Measurements from ENCODE around the gene TMEM9B.
"Not testable (repeated sequence)": the region's sequence is repeated elsewhere in the genome, so short reads cannot be mapped to it uniquely, and the experiment has no call there.

Gene TMEM9B

DNA sequence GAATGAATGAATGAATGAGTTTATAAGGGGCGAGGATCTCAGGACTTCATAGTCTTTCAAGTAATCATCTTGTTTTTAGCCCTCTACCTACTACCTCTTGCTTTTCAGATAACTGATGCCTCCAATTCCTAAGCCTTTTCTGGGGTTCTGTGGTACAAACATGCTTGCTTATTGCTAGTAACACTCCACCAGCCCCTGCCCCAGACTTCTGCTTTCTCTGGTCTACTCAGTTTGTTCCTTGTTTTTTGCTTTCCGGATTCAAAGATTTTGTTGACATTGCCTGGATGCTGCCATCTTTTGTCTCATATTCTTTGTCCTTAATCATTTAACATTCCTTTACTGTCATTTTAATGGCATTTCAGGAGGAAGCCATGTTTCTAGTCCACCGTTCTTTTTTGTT lies 8.9 kb upstream of the TMEM9B start:
- DNase-seq (ENCODE audit: low spot score), result no peak

- DNase-seq (ENCODE audit: low spot score), result no peak
These were observed 7.7 kb upstream of the TMEM9B start for GRCh38 chr11:8971924-8972316.

GRCh38 chr11:8971196-8971923 lies 7.1 kb upstream of the TMEM9B start:
- no peak for DNase-seq (ENCODE audit: low spot score)

DNA sequence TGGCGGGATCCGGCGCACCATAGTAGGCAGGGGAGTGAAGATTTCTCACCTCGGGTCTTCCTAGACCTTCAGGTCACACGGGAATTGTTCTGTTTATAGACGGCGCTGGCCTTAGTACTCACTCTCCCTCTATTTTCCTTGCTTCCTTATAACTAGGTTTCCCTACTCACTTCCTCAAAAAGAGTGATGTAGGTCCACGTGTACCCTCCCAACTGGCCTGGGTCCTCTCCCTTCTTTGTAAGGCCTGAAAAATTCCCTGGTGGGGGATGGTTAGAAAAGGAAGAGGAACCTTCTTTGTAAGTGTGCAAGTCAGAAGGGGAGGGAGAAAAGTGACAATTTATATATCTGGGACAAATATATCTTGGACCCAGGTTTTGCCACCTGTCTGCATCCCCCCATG lies 2.9 kb upstream of the TMEM9B start:
- no peak for DNase-seq (ENCODE audit: low spot score)

GRCh38 chr11:8963569-8964323 lies 496 bp downstream of the TMEM9B start:
- peak; percentile 82 for DNase-seq (ENCODE audit: low spot score)

- peak; percentile 20 for DNase-seq (ENCODE audit: low spot score)
These were observed 1.4 kb downstream of the TMEM9B start for GRCh38 chr11:8962841-8963240.

GRCh38 chr11:8961401-8961800 lies 2.8 kb downstream of the TMEM9B start:
- no peak for DNase-seq (ENCODE audit: low spot score)

DNA sequence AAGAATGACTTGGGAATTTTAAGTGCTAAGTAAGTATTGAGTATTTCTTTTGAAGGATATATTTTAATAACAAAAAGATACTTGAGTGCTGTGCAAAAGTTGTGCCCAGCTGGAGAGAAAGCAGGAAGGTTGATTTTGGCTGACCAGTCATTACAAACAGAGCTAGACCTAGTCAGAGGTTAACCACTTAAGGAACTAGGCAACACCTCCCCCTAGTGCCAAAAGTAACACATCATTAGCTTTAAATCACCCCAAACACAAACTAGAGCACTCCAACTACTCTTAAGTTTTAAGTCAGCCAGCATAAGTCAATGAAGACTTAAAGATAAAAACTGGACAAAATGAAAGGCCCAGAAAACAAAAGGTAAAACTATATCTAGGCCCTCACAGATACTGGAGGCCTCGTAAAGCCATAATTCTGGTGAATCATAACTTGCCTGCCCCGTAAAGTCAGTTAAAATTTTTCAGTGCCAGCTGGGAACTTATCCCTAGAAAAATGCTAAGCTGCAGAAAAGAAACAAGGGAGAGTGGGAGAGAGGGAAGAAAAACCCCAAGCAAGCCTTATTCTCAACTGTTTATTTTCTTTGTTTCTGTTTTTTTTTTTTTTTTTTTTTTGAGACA lies 4.6 kb downstream of the TMEM9B start:
- DNase-seq (ENCODE audit: low spot score), result peak; percentile 85

DNA sequence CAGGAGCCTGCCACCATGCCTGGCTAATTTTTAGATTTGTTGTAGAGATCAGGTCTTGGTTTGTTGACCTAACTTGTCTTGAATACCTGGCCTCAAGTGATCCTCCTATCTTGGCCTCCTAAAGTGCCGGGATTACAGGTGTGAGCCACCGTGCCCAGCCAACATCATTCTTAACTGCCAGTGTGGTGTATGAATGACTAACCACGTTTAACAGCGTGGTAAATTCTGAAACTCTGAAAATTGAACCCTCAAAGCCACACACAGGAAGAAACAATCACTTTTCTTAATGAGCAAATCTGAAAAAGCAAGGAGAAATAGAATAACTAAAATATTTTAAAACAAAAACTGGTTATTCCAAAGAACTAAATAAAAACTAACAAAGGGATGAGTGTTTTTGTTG lies 7.4 kb downstream of the TMEM9B start:
- no peak for DNase-seq (ENCODE audit: low spot score)

- DNase-seq (ENCODE audit: low spot score), result no peak
These were observed 15.4 kb downstream of the TMEM9B start for GRCh38 chr11:8948886-8949285.

GRCh38 chr11:8947230-8947943 lies 16.9 kb downstream of the TMEM9B start:
- DNase-seq (ENCODE audit: low spot score), result no peak

DNA sequence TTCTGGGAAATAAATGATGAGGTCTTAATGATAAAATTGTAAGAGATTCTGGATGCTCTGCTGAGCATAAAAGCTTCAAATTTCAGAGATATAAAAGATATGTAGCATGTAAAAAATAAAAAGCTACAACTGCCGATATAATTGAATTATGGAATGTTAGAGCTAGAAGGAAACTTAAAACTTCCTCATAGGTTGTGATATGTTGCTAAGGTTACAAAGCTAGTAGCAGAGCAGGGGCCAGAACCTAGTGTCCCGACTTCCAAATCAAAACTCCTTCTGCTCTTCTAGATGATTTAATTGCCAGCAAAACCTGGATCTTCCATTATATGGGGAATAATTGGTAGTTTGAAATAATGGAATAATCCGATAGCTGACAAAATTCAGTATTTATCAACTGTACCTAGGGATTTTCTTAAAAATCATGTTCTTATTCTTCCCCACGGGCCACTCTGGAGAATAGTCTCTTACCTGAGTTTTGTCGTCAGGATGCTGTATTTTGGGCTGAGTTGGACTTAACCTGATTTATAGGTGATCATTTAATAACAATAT lies 21.6 kb downstream of the TMEM9B start, which contains the start of gene ASCL3:
ASCL3 (minus strand) TSS at position 499 of the 549 bp plus-strand sequence. CDS start 4,855 bp downstream, outside the sequence.
- DNase-seq (ENCODE audit: low spot score), result no peak

GRCh38 chr11:8941341-8942103 lies 22.7 kb downstream of the TMEM9B start:
- no peak for DNase-seq (ENCODE audit: low spot score)

GRCh38 chr11:8937659-8938058 lies 26.6 kb downstream of the TMEM9B start:
- no peak for DNase-seq (ENCODE audit: low spot score)

DNA sequence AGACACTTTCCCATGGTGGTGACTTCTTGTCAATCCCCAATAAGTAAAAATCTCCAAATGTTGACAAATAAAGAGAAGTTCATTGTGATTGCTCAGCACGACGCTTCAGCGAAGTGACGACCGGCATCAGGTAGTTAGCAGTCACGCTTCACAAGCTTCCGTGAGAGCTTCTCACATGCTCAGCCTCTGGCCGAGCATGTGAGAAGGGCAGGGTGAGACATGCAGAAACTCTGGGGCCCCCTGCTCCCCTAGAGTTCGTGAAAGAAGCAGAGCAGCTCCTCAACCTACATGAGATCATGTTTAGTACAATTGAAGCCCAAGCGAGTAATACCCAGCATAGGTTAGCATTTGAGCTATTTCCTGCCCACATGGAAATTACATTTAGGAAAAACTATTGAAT lies 27.1 kb downstream of the TMEM9B start:
- DNase-seq (ENCODE audit: low spot score), result no peak

GRCh38 chr11:8935789-8936188 lies 28.5 kb downstream of the TMEM9B start:
- DNase-seq (ENCODE audit: low spot score), result not testable (repeated sequence)

DNA sequence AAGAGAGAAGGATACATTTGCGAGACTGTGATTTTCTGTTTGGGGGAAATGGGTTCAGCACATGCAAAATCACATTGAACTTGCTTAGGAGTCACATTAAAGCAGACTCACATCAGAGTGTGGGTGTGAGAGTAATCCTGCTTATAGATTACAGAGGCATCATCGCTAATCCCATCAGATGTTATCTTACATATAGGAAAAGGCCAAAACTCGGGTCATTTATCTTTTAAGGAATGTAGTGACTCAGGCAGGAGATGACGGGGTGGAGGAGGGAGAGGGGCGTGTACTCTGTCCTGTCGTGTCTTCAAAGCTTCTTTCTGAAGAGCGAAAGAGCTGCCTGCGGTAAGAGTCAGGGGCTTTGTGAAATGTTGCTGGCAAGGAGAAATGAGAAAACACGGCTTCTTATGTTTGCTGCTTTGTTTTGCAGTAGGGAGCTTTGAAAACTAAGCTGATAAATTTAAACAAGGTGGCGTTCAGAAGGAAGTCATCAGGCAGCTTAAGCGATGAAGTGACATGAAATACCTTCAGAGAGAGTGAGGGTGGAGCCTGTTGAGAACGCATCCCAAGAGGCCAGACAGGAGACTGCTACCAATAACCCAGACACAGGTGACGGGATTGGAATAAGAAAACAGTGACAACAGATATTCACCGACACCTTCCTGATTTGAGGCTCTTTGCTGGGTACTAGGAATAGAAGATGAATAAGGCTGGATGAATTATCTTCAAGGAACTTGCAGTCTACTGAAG lies 29.3 kb downstream of the TMEM9B start:
- no peak for DNase-seq (ENCODE audit: low spot score)

DNA sequence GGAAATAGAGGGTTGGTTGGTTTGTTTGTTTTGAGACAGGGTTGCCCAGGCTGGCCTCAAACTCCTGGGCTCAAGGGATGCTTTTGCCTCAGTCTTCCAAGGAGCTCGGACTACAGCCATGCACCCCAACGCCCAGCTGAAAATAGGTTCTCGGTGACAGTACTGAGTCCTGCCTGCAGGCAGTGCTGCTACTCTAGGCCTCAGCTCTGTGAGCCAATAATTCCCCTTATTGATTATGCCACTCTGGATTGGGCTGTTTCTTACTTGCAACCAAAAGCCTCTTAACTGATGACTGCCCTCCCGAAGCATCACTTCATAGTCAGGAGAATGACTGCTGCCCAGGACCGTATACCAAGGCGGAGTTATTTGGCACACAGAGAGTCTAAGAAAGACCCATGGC lies 30.3 kb downstream of the TMEM9B start:
- no peak for DNase-seq (ENCODE audit: low spot score)

GRCh38 chr11:8932564-8933180 lies 31.6 kb downstream of the TMEM9B start, which contains the start of gene C11orf16:
Gene C11orf16 (minus strand): TSS chr11:8932947. CDS start chr11:8932308, 639 bp downstream.
- DNase-seq (ENCODE audit: low spot score), result no peak
